Loucy (cell line): Measurements from ENCODE around the gene ZDHHC14.

Experiments used
- EZH2phosphoT487 ChIP-seq: fragments of 200-600 bp; IDR thresholded peaks from 2 replicates; pipeline ENCODE4 v1.6.1; 2018; ENCODE audit warnings: antibody characterized with exemption, mild to moderate bottlenecking, moderate library complexity, borderline replicate concordance
- TF ChIP-seq, protein P1 (sequence below): fragments of 200-600 bp; sonication (generic); conservative IDR thresholded peaks from 2 replicates; pipeline ENCODE4 v1.5.1; 2014; ENCODE audit warnings: mild to moderate bottlenecking, antibody characterized with exemption, low read length

DNA sequence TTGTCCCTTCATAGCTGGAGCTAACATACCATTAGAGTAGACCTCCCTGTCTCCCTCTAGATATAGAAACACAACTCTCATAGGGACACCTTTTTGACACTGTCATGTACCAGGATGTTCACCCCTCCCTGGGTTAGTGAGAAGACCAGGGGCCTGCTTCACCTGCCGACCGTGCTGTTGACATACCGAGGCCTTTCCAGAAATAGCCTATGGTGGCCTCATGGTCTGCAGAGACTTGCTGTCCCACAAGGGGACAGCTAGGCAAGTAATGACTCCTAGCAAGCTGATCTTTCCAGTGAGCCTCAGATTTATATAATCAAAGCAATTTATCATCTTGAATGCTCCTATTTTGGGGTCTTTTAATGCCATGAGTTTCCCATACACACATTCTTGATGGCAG is 15.0 kb downstream of the ZDHHC14 start:
- no peak for TF ChIP-seq EZH2phosphoT487
- TF ChIP-seq, protein P1, sequence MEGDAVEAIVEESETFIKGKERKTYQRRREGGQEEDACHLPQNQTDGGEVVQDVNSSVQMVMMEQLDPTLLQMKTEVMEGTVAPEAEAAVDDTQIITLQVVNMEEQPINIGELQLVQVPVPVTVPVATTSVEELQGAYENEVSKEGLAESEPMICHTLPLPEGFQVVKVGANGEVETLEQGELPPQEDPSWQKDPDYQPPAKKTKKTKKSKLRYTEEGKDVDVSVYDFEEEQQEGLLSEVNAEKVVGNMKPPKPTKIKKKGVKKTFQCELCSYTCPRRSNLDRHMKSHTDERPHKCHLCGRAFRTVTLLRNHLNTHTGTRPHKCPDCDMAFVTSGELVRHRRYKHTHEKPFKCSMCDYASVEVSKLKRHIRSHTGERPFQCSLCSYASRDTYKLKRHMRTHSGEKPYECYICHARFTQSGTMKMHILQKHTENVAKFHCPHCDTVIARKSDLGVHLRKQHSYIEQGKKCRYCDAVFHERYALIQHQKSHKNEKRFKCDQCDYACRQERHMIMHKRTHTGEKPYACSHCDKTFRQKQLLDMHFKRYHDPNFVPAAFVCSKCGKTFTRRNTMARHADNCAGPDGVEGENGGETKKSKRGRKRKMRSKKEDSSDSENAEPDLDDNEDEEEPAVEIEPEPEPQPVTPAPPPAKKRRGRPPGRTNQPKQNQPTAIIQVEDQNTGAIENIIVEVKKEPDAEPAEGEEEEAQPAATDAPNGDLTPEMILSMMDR = no peak
